IMR-90 (cell line): Measurements from ENCODE around the gene LRRC40. TPM values are rescaled to one million over a fixed set of nuclear protein-coding genes. Genes with fewer than 3 reads are reported as not detected.

Experiments
- ATAC-seq: fragments of 200-7000 bp; cut with Tn5 transposase; 2 replicates; pipeline ENCODE4 v1.9.1; 2020; ENCODE audit warnings: low read depth, mild to moderate bottlenecking, moderate library complexity
- BruUV-seq: library from RNA; stranded (reverse); fragments of 400-500 nt; replicated peaks from 2 replicates; lab custom pipeline; 2021; lab: Mats Ljungman, UMichigan
- CTCF ChIA-PET: fragments of 300-600 bp; formaldehyde crosslinking; extraction: SDS; loops from one replicate; lab custom pipeline; 2021; ENCODE audit warnings: antibody characterized with exemption; lab: Yijun Ruan, JAX
- POLR2A ChIA-PET: fragments of 300-600 bp; sonication (Branson Sonifier 250); formaldehyde crosslinking; loops from one replicate; lab custom pipeline; 2022; ENCODE audit warnings: antibody characterized with exemption; ENCODE audit not compliant: unreplicated experiment; lab: Charles Lee
- DNase-seq: peaks from one replicate; pipeline ENCODE4 v3.0.0; 2013
- H2AFZ ChIP-seq: replicated peaks from 2 replicates; pipeline ENCODE3; 2013; ENCODE audit warnings: low read length, mild to moderate bottlenecking; ENCODE audit not compliant: poor library complexity
- H2AK5ac ChIP-seq: 2 replicates; pipeline ENCODE4 v1.6.1; 2013; ENCODE audit warnings: low read depth, low read length, inconsistent platforms
- H2AK9ac ChIP-seq: replicated peaks from 2 replicates; pipeline ENCODE3; 2013; ENCODE audit warnings: mild to moderate bottlenecking, low read depth, low read length, moderate library complexity; ENCODE audit not compliant: poor library complexity
- H2BK120ac ChIP-seq: 2 replicates; pipeline ENCODE4 v1.6.1; 2013; ENCODE audit warnings: low read depth, low read length, inconsistent platforms
- H2BK15ac ChIP-seq: 3 replicates; pipeline ENCODE4 v1.6.1; 2013; ENCODE audit warnings: low read depth, low read length, inconsistent platforms
- H2BK20ac ChIP-seq: 2 replicates; pipeline ENCODE4 v1.6.1; 2013; ENCODE audit warnings: low read depth, mild to moderate bottlenecking, inconsistent platforms, low read length, moderate library complexity
- H2BK5ac ChIP-seq: 2 replicates; pipeline ENCODE4 v1.6.1; 2013; ENCODE audit warnings: mild to moderate bottlenecking, low read depth, low read length, inconsistent platforms; ENCODE audit not compliant: poor library complexity, severe bottlenecking
- H3K14ac ChIP-seq: replicated peaks from 2 replicates; pipeline ENCODE4 v1.6.1; 2013; ENCODE audit warnings: low read depth, low read length, inconsistent platforms
- H3K18ac ChIP-seq: 2 replicates; pipeline ENCODE4 v1.6.1; 2013; ENCODE audit warnings: low read depth, low read length, control low read depth
- H3K23ac ChIP-seq: 2 replicates; pipeline ENCODE4 v1.6.1; 2013; ENCODE audit warnings: low read depth, low read length, inconsistent platforms
- H3K27ac ChIP-seq: 2 replicates; pipeline ENCODE4 v1.5.1; 2013; ENCODE audit warnings: mild to moderate bottlenecking, control low read depth, low read length; ENCODE audit not compliant: insufficient read depth
- H3K27me3 ChIP-seq: 2 replicates; pipeline ENCODE4 v1.6.1; 2013; ENCODE audit warnings: low read length; ENCODE audit not compliant: control insufficient read depth, insufficient read depth
- H3K36me3 ChIP-seq: 2 replicates; pipeline ENCODE4 v1.6.1; 2013; ENCODE audit warnings: low read length, mixed read lengths; ENCODE audit not compliant: control insufficient read depth, insufficient read depth
- H3K4ac ChIP-seq: 2 replicates; pipeline ENCODE4 v1.6.1; 2013; ENCODE audit warnings: low read depth, low read length, inconsistent platforms
- H3K4me1 ChIP-seq: 2 replicates; pipeline ENCODE4 v1.6.1; 2013; ENCODE audit warnings: low read length, mixed read lengths; ENCODE audit not compliant: control insufficient read depth, insufficient read depth
- H3K4me2 ChIP-seq: 2 replicates; pipeline ENCODE4 v1.6.1; 2013; ENCODE audit warnings: low read depth, mild to moderate bottlenecking, control low read depth, low read length, moderate library complexity
- H3K4me3 ChIP-seq: 2 replicates; pipeline ENCODE4 v1.5.1; 2013; ENCODE audit warnings: low read depth, mild to moderate bottlenecking, control low read depth, low read length, moderate library complexity; ENCODE audit not compliant: insufficient read depth
- H3K56ac ChIP-seq: 2 replicates; pipeline ENCODE4 v1.6.1; 2013; ENCODE audit warnings: low read length, inconsistent platforms; ENCODE audit not compliant: insufficient read depth; ENCODE audit errors: extremely low read depth
- H3K79me1 ChIP-seq, 2 experiments: 2 replicates each; pipeline ENCODE4 v1.6.1; 2013; ENCODE audit warnings: low read length in 2 of 2, inconsistent platforms in 1 of 2, low read depth in 1 of 2
- H3K9ac ChIP-seq: 2 replicates; pipeline ENCODE4 v1.6.1; 2013; ENCODE audit warnings: low read depth, low read length, control low read depth
- H3K9me1 ChIP-seq: 2 replicates; pipeline ENCODE4 v1.6.1; 2013; ENCODE audit warnings: low read length, inconsistent platforms; ENCODE audit not compliant: insufficient read depth
- H3K9me3 ChIP-seq: 2 replicates; pipeline ENCODE4 v1.6.1; 2013; ENCODE audit warnings: low read length; ENCODE audit not compliant: control insufficient read depth, insufficient read depth
- H4K20me1 ChIP-seq: 2 replicates; pipeline ENCODE4 v1.6.1; 2013; ENCODE audit warnings: low read length, inconsistent platforms; ENCODE audit not compliant: insufficient read depth
- H4K5ac ChIP-seq: 2 replicates; pipeline ENCODE4 v1.6.1; 2013; ENCODE audit warnings: mild to moderate bottlenecking, low read depth, low read length, control low read depth
- H4K8ac ChIP-seq, 2 experiments: 2 replicates each; pipeline ENCODE4 v1.6.1; 2013; ENCODE audit warnings: low read depth in 2 of 2, low read length in 2 of 2, control low read depth in 1 of 2, inconsistent platforms in 1 of 2
- H4K91ac ChIP-seq: 2 replicates; pipeline ENCODE4 v1.6.1; 2013; ENCODE audit warnings: low read depth, low read length, inconsistent platforms; ENCODE audit not compliant: insufficient read depth
- BHLHE40 ChIP-seq: fragments of 150-350 bp; IDR thresholded peaks from 2 replicates; pipeline ENCODE4 v1.6.1; 2016; ENCODE audit warnings: mild to moderate bottlenecking, low read depth, low read length
- CEBPB ChIP-seq: IDR thresholded peaks from 2 replicates; pipeline ENCODE4 v1.6.1; 2012; ENCODE audit warnings: low read depth, low read length, improper control_type of control experiment
- CHD1 ChIP-seq: IDR thresholded peaks from 2 replicates; pipeline ENCODE4 v1.6.1; 2012; ENCODE audit warnings: low read depth, low read length, improper control_type of control experiment
- ELK1 ChIP-seq: fragments of 150-350 bp; IDR thresholded peaks from 2 replicates; pipeline ENCODE4 v1.6.1; 2016; ENCODE audit warnings: low read depth, mild to moderate bottlenecking, low read length, moderate library complexity, borderline replicate concordance
- FOS ChIP-seq: fragments of 150-350 bp; IDR thresholded peaks from 2 replicates; pipeline ENCODE4 v1.6.1; 2016; ENCODE audit warnings: low read depth, low read length
- MAFK ChIP-seq: IDR thresholded peaks from 2 replicates; pipeline ENCODE4 v1.6.1; 2012; ENCODE audit warnings: low read depth, low read length, improper control_type of control experiment
- MAZ ChIP-seq: IDR thresholded peaks from 2 replicates; pipeline ENCODE4 v1.6.1; 2012; ENCODE audit warnings: low read depth, mild to moderate bottlenecking, low read length, improper control_type of control experiment, moderate library complexity, borderline replicate concordance
- MXI1 ChIP-seq: IDR thresholded peaks from 2 replicates; pipeline ENCODE4 v1.6.1; 2012; ENCODE audit warnings: low read depth, mild to moderate bottlenecking, low read length, moderate library complexity, borderline replicate concordance
- NFE2L2 ChIP-seq: fragments of 150-350 bp; IDR thresholded peaks from 2 replicates; pipeline ENCODE4 v1.6.1; 2016; ENCODE audit warnings: low read depth, mild to moderate bottlenecking, low read length
- POLR2A ChIP-seq: IDR thresholded peaks from 2 replicates; pipeline ENCODE4 v1.6.1; 2012; ENCODE audit warnings: mild to moderate bottlenecking, low read depth, low read length
- RAD21 ChIP-seq: IDR thresholded peaks from 2 replicates; pipeline ENCODE4 v1.6.1; 2012; ENCODE audit warnings: low read length, improper control_type of control experiment
- RFX5 ChIP-seq: IDR thresholded peaks from 2 replicates; pipeline ENCODE4 v1.8.0; 2012; ENCODE audit warnings: low read depth, mild to moderate bottlenecking, low read length, moderate library complexity
- USF2 ChIP-seq: fragments of 150-350 bp; IDR thresholded peaks from 2 replicates; pipeline ENCODE4 v1.6.1; 2017; ENCODE audit warnings: mild to moderate bottlenecking, antibody characterized with exemption, low read length, low read depth
- dilution Hi-C: fragments of 300-500 bp; cut with HindIII; formaldehyde crosslinking; loops from one replicate; pipeline ENCODE4 v1.14.3; 2018; ENCODE audit warnings: low sequenced_read_pairs; ENCODE audit not compliant: unreplicated experiment
- in situ Hi-C: fragments of 300-500 bp; cut with MboI; formaldehyde crosslinking; loops from 3 replicates; pipeline ENCODE4 v1.14.3; 2019; ENCODE audit warnings: low sequenced_read_pairs, inconsistent platforms, mixed read lengths
- intact Hi-C: fragments of 100-400 bp; cut with micrococcal nuclease; formaldehyde crosslinking; loops from 2 replicates; pipeline ENCODE4 v1.10.0; 2022
- polyA plus RNA-seq, 3 experiments: library from polyadenylated mRNA; depleted of rRNA; stranded (reverse); fragments of >200 nt; gene quantifications; 2 replicates each; pipeline ENCODE4 v1.2.3, GENCODE V29; 2012; ENCODE audit warnings: low replicate concordance in 1 of 3
- total RNA-seq: library from RNA; depleted of rRNA; stranded (reverse); fragments of >200 nt; gene quantifications from 2 replicates; pipeline ENCODE4 v1.2.3, GENCODE V29; 2012

The LRRC40 gene
- total and polyA plus RNA-seq, 2 of the 4 experiments (the other 2 are of a cell fraction) = 11.1 to 17.4 TPM

- Histone ChIP-seq H3K36me3 (peaks cover 49% of the 10 kb centered on the region), H3K23ac (no peak overlapping the region), H3K9ac (no peak overlapping the region), H2BK20ac (no peak overlapping the region), H3K4ac (no peak overlapping the region), H3K27me3 (no peaks in the 10 kb centered on the region), H2AK9ac (no peak overlapping the region), H3K9me1 (no peaks in the 10 kb centered on the region), H2AK5ac (no peak overlapping the region), H2AFZ (no peak overlapping the region), H3K79me1 (peaks cover 9% of the 10 kb centered on the region in 2 experiments; a peak in 3 of 4 replicates), H3K4me2 (no peak overlapping the region), H4K20me1 (no peaks in the 10 kb centered on the region; the same call in 1 of the 2 replicates), H3K4me3 (no peak overlapping the region), H2BK120ac (no peak overlapping the region), H2BK15ac (no peak overlapping the region), H3K27ac (no peak overlapping the region), H3K56ac (no peak overlapping the region), H4K8ac (no peak overlapping the region), H2BK5ac (no peak overlapping the region), H3K9me3 (no peaks in the 10 kb centered on the region), H3K14ac (no peak overlapping the region), H4K5ac (no peak overlapping the region), H4K91ac (no peak overlapping the region), H3K18ac (no peak overlapping the region), H3K4me1 (no peaks in the 10 kb centered on the region)
- intact Hi-C loops (loop anchor here (2.0 kb wide), 1 partner anchor 16 kb away; no protein-coding TSS in a partner anchor), dilution Hi-C loops (no loop called here), in situ Hi-C loops (loop anchor here (10.0 kb wide), 1 partner anchor 808 kb away; no protein-coding TSS in a partner anchor)
- DNase-seq (no peak), ATAC-seq (no peak)
- no peak for TF ChIP-seq CHD1
- TF ChIP-seq CEBPB = no peak
- TF ChIP-seq BHLHE40 = no peak
- TF ChIP-seq USF2 = no peak
- no peak for TF ChIP-seq RFX5
- no peak for TF ChIP-seq ELK1
- no peak for TF ChIP-seq RAD21
- no peak for TF ChIP-seq POLR2A
- no peak for TF ChIP-seq MAZ
- no peak for TF ChIP-seq FOS
- no peak for TF ChIP-seq NFE2L2
- no peak for TF ChIP-seq MAFK
- no peak for TF ChIP-seq MXI1
- CTCF ChIA-PET = no interaction called here
- POLR2A ChIA-PET = no interaction called here
- BruUV-seq = no TSS peak
Observed at GRCh38 chr1:70247122-70247521, 41.7 kb upstream of the LRRC40 start.
